Esophagus (tissue), 2 donors: ENCODE results near the gene COL10A1. TPM values are rescaled to one million over a fixed set of nuclear protein-coding genes. Genes with fewer than 3 reads are reported as not detected.
"Not testable (repeated sequence)": the region's sequence is repeated elsewhere in the genome, so short reads cannot be mapped to it uniquely, and the experiment has no call there.

ENCODE experiments used
- H3K27ac ChIP-seq, 2 donors: one replicate each; pipeline ENCODE4 v1.5.1; 2013; ENCODE audit warnings: low read depth in 2 of 2, mild to moderate bottlenecking in 2 of 2, inconsistent platforms in 1 of 2, low read length in 1 of 2, moderate library complexity in 1 of 2
- H3K27me3 ChIP-seq, 2 donors: one replicate each; pipeline ENCODE4 v1.6.1; 2013; ENCODE audit warnings: low read length in 2 of 2, control low read depth in 1 of 2, mild to moderate bottlenecking in 1 of 2; ENCODE audit not compliant: insufficient read depth in 2 of 2, control insufficient read depth in 1 of 2
- H3K36me3 ChIP-seq, 2 donors: one replicate each; pipeline ENCODE4 v1.6.1; 2013; ENCODE audit warnings: low read length in 1 of 2; ENCODE audit not compliant: control insufficient read depth in 2 of 2, insufficient read depth in 2 of 2
- H3K4me1 ChIP-seq, 2 donors: one replicate each; pipeline ENCODE4 v1.6.1; 2013; ENCODE audit warnings: low read length in 1 of 2; ENCODE audit not compliant: control insufficient read depth in 2 of 2, insufficient read depth in 2 of 2
- H3K4me3 ChIP-seq, 2 donors: one replicate each; pipeline ENCODE4 v1.5.1; 2013; ENCODE audit warnings: low read length in 2 of 2, mild to moderate bottlenecking in 2 of 2, low read depth in 1 of 2, moderate library complexity in 1 of 2
- H3K9me3 ChIP-seq, 2 donors: one replicate each; pipeline ENCODE4 v1.6.1; 2013; ENCODE audit warnings: mild to moderate bottlenecking in 2 of 2, low read depth in 1 of 2, low read length in 1 of 2, moderate library complexity in 1 of 2; ENCODE audit not compliant: control insufficient read depth in 2 of 2, insufficient read depth in 1 of 2
- WGBS, 2 donors: extraction: QIAGEN DNeasy Blood & Tissue Kit; methylation state at CpG; one replicate each; pipeline ENCODE4 v1.1.7; 2013; 5-methylcytosine and 5-hydroxymethylcytosine counted together
- polyA plus RNA-seq, 2 donors: library from polyadenylated mRNA; stranded (reverse); fragments of 200-250 nt; gene quantifications; one replicate each; pipeline ENCODE4 v1.2.3, GENCODE V29; 2013
- donor health status: healthy with polysubstance abuse.
- donor health status: Bipolar disorder and iron deficiency.

Gene COL10A1
- polyA plus RNA-seq, 2 donors = not detected

DNA sequence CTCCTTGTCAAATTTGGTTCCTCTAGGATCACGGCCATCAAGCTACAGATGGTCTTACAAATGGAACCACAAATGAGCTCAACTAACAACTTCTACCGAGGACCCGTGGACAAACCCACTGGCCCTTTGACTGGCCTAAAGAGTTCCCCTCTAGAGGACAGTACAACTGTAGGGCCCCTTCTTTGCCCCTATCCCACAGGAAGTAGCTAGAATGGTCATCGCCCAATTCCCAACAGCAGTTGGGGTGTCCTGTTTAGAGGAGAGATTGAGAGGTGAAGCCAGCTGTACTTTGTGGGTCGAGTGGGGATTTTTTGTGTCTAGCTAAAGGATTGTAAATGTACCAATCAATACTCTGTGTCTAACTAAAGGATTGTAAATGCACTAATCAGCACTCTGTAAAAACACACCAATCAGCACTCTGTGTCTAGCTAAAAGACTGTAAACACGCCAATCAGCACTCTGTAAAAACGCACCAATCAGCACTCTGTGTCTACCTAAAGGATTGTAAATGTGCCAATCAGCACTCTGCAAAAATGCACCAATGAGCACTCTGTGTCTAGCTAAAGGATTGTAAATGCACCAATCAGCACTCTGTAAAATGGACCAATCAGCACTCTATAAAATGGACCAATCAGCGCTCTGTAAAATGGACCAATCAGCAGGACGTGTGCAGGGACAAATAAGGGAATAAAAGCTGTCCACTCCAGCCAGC, 29.7 kb downstream of the COL10A1 start:
- not testable (repeated sequence) for H3K27ac ChIP-seq, H3K9me3 ChIP-seq, H3K36me3 ChIP-seq, H3K4me1 ChIP-seq, H3K27me3 ChIP-seq, H3K4me3 ChIP-seq
- 90 to 91% methylated on average over 9 of the region's 9 CpGs for WGBS, 2 donors

DNA sequence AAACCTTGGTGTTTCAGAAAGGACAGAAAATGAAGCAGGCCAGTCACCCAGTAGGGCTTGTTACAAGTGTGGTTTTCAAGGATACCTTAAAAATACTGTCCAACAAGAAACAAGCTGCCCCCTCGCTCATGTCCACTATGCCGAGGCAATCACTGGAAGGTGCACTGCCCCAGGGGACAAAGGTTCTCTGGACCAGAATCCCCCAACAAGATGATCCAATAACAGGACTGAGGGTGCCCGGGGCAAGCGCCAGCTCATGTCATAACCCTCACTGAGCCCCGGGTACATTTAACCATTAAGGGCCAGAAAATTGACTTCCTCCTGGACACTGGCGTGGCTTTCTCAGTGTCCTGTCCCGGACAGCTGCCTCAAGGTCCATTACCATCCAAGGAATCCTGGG, 31.9 kb downstream of the COL10A1 start:
- Histone ChIP-seq H3K27ac (no peak overlapping the region), H3K4me1 (no peaks in the 10 kb centered on the region), H3K9me3 (no peaks in the 10 kb centered on the region), H3K4me3 (no peak overlapping the region), H3K27me3 (no peaks in the 10 kb centered on the region), H3K36me3 (no peaks in the 10 kb centered on the region)
- 94 to 95% methylated on average over 7 of the region's 7 CpGs for WGBS, 2 donors

DNA sequence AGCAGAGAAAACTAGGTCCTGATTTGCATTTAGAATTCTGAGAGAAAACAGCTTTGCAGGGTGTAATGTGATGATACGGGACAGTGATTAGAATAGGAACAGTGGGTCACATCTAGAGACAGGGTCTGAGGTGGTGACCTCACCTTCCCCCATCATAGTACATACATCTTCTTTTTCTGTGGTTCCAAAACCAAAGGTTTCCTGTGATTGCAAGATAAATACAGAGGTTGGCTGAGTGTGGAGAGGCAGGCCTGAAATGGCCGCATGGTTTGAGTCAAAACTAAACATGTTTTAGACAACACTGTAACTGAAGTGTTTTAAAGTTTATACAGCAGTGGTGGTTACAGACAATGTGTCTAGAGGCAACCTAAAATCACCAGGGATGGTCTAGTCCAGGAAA, 35.7 kb downstream of the COL10A1 start:
- Histone ChIP-seq H3K4me1 (no peaks in the 10 kb centered on the region), H3K27ac (no peak overlapping the region), H3K27me3 (no peaks in the 10 kb centered on the region), H3K36me3 (no peaks in the 10 kb centered on the region), H3K4me3 (no peak overlapping the region), H3K9me3 (no peaks in the 10 kb centered on the region)
- 82 to 85% methylated on average over 2 of the region's 2 CpGs for WGBS, 2 donors

DNA sequence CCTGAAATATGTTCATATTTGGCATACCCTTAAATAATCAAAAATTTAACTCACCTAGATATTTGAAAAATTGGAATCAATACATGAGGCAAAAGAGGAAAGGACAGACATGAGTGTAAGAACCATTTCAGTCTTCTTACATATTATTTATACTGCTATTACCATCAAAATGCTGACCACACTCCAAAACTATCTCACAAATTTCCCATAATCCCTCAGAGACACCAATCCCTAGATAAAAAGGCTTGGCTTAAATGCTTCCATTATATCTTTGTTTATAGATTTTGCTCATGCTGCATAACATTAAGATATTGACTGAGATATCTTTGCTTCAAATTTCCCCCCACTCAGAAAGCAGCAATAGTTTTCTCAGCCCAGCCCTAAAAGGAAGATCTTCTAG, 37.0 kb downstream of the COL10A1 start:
- H3K4me1 ChIP-seq = no peaks in the 10 kb centered on the region
- no peaks in the 10 kb centered on the region for H3K9me3 ChIP-seq
- H3K27ac ChIP-seq = no peak overlapping the region
- H3K36me3 ChIP-seq = no peaks in the 10 kb centered on the region
- no peaks in the 10 kb centered on the region for H3K27me3 ChIP-seq
- H3K4me3 ChIP-seq = no peak overlapping the region

DNA sequence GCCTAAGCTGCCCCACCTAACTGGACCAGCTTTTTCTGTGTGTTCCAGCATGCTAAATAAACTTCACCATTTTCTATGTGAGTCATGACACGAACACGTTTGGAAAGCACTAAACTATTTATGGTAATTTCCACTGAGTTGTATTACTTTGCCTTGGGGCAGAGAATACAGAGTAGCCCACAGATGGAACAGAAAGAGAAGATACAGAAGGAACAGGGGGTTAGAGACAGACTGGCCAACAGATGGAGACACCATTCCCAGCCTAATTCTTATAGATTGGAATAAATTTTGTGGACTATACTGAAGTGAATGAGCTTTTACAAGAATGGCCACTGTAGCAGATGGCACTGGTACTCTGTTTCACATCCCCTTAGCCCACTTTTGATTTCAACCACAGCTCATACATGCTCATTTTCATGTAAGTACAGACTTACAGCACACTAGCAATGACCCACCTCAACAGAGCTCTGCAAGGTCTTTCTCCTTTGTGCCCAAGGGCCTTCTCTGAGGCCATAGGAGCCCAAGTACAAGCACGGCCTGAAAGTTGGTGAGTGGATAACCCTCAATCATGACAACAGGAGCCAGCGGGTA, 38.4 kb downstream of the COL10A1 start:
- WGBS, 2 donors = 51 to 66% methylated on average over 4 of the region's 4 CpGs

DNA sequence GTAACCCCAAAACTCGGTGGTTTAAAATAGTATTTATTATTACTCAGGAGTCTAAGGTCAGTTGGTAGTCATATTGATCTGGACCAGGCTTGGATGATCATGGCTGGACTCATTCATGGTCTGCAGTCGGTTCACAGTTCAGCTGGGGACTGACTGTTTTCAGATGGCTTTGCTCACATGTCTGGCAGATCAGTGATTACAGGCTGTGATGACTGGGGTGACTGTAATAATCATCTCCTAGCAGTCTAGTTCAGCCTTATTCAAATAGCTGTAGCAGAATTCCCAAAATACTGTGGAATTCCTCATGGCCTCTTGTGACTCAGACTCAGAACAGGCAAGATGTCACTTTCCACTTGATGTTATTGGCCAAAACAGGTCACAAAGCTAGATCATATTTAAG, 41.6 kb downstream of the COL10A1 start:
- no peaks in the 10 kb centered on the region for H3K9me3 ChIP-seq
- H3K4me1 ChIP-seq = no peaks in the 10 kb centered on the region
- WGBS, 2 donors = 78 to 83% methylated on average over 2 of the region's 2 CpGs
- H3K36me3 ChIP-seq = no peaks in the 10 kb centered on the region
- no peaks in the 10 kb centered on the region for H3K27me3 ChIP-seq
- H3K4me3 ChIP-seq = no peak overlapping the region
- no peak overlapping the region for H3K27ac ChIP-seq

More for the DNA sequence above, 38.4 kb downstream of the COL10A1 start:
- peak overlapping the region in 1 of 2 donors; percentile 6 for H3K27ac ChIP-seq
- H3K4me1 ChIP-seq = no peaks in the 10 kb centered on the region
- no peaks in the 10 kb centered on the region for H3K27me3 ChIP-seq
- H3K9me3 ChIP-seq = no peaks in the 10 kb centered on the region
- H3K36me3 ChIP-seq = no peaks in the 10 kb centered on the region
- no peak overlapping the region for H3K4me3 ChIP-seq

DNA sequence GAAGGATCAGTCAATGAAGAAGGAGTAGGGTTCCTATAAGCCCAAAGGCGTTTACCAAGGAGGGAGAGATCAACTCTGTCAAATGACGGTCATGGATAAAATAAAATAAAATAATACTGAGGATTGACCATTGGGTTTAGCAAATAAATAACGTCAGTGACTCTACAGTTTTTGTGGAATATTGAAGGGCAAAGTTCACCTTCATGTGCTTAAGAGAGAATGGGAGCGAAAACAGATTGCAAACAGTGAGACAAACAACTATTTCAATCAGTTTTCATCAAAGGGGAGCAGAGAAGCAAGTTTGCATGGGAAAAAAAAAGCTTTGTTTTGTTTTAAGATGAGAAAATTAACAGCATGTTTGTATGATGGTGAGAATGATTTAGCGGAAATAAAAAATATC, 42.9 kb downstream of the COL10A1 start:
- Histone ChIP-seq H3K36me3 (no peaks in the 10 kb centered on the region), H3K9me3 (no peaks in the 10 kb centered on the region), H3K4me1 (no peaks in the 10 kb centered on the region), H3K27ac (no peak overlapping the region), H3K27me3 (no peaks in the 10 kb centered on the region), H3K4me3 (no peak overlapping the region)
- WGBS, 2 donors = 81 to 87% methylated on average over 5 of the region's 5 CpGs

DNA sequence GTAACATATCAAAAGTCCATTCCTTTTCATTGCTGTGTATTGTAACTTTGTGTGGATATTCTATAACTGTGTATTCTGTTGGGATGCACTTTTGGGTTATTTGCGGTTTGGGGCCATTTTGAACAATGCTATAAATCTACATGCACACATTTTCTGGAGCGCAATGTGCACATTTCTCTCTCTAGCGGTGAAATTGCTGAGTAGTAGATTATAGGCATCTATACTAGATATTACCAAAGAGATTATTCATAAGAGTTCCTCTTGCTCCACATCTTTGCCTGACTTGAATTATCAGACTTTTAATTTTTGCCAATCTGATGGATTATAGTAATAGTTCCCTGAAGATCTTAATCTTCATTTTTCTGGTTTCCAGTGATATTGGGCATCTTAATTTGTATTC, 47.0 kb downstream of the COL10A1 start:
- Histone ChIP-seq H3K4me3 (no peak overlapping the region), H3K4me1 (no peaks in the 10 kb centered on the region), H3K36me3 (no peaks in the 10 kb centered on the region), H3K27me3 (no peaks in the 10 kb centered on the region), H3K27ac (no peak overlapping the region), H3K9me3 (no peaks in the 10 kb centered on the region)
- 96 to 98% methylated on average over 3 of the region's 3 CpGs for WGBS, 2 donors

DNA sequence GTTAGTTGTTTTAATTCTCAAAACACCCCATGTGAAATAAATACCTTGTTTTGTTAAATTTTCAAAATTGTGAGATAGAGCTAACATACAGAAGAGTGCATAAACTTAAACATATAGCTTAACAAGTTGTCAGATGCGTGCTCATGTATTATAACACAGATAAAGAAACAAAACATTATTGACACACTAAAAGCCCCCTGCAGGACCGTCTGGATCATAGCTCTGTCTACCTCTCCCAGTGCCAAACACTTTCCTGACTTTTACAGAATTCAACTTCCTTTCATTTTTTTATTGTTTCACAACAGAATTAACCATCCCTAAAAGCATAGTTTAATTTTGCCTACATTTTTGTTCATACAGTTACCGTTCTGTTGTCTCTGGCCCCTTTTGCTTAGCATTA, 47.4 kb downstream of the COL10A1 start:
- Histone ChIP-seq H3K27ac (no peak overlapping the region), H3K27me3 (no peaks in the 10 kb centered on the region), H3K4me3 (no peak overlapping the region), H3K4me1 (no peaks in the 10 kb centered on the region), H3K36me3 (no peaks in the 10 kb centered on the region), H3K9me3 (no peaks in the 10 kb centered on the region)
- 74 to 78% methylated on average over 3 of the region's 3 CpGs for WGBS, 2 donors

DNA sequence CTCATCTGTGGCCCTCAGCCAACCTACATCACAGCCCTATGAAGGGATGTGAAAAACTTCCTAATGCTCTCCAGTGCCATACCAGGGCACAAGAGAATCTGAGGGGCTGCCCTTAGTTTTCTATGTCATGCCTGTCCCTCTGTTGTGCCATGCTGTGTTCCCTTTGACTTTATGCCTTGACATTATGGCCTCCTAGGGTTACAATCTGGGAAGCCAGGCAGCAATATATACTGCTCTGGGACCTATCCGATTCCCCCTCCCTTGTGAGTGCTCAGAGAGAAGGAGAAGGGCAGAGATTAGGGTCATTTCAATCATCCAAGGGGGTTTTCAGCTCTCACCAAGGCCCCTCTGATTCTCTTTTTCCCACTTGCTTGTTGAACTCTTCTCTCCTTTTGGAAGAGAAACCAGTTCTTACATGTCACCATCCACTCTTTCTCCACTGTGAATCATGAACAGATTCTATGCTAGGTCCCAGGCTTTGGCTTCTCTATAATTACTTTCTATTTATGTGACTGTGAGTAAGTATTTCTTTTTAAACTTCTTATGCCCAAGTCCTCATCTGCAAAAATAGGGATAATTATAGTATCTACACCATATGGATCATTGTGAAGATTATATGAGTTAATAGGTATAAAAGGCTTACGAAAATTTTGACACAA, 51.1 kb downstream of the COL10A1 start:
- WGBS, 2 donors = 95 to 97% methylated on average over 2 of the region's 2 CpGs
- Histone ChIP-seq H3K9me3 (no peaks in the 10 kb centered on the region), H3K4me3 (no peak overlapping the region), H3K27me3 (no peaks in the 10 kb centered on the region), H3K4me1 (no peaks in the 10 kb centered on the region), H3K27ac (no peak overlapping the region), H3K36me3 (no peaks in the 10 kb centered on the region)
